Measurements from ENCODE around the gene CA10.

- no peak for TF ChIP-seq POLR2A (IDR thresholded peaks at IDR 0.05)
- TF ChIP-seq CTCF (IDR thresholded peaks at IDR 0.05), result no peak
These were observed 415.0 kb downstream of the CA10 start for GRCh38 chr17:51743477-51743876.

All from right lobe of liver (tissue), 4 donors.